ENCODE measurements around the gene TANGO2. TPM values are rescaled to one million over a fixed set of nuclear protein-coding genes. Genes with fewer than 3 reads are reported as not detected.

The TANGO2 gene
- total and polyA plus RNA-seq, 9 of the 15 experiments (the other 6 are each of a cell fraction or from before 2014, with no cell fraction given) = 15.5 to 94.9 (median 70.1) TPM

- TF ChIP-seq PHF20 (IDR thresholded peaks at IDR 0.05; ENCODE audit: partially characterized antibody) (no peak), ATF1 (CRISPR knock-in tag; IDR thresholded peaks at IDR 0.05) (no peak), ATF1 (tag; IDR thresholded peaks at IDR 0.05) (no peak), ZNF124 (CRISPR knock-in tag; IDR thresholded peaks at IDR 0.05) (no peak), EHMT2 (IDR thresholded peaks at IDR 0.05) (no peak), ZNF436 (CRISPR knock-in tag; IDR thresholded peaks at IDR 0.05) (no peak), STAG1 (CRISPR knock-in tag; IDR thresholded peaks at IDR 0.05; ENCODE audit: borderline replicate concordance) (no peak), DEAF1 (CRISPR knock-in tag; IDR thresholded peaks at IDR 0.05) (no peak), POLR2H (tag; IDR thresholded peaks at IDR 0.05; ENCODE audit: low read depth) (no peak), ZKSCAN8 (CRISPR knock-in tag; IDR thresholded peaks at IDR 0.05) (no peak), KLF13 (tag; IDR thresholded peaks at IDR 0.05; ENCODE audit: borderline replicate concordance, low read depth) (peak; percentile 11; the same call in 1 of the 2 replicates), ETS2 (tag; IDR thresholded peaks at IDR 0.05; ENCODE audit: borderline replicate concordance, poor library complexity, severe bottlenecking) (no peak), PHF8 (IDR thresholded peaks at IDR 0.05; ENCODE audit: borderline replicate concordance, low read length) (no peak), HMGN3 (IDR thresholded peaks at IDR 0.05; ENCODE audit: borderline replicate concordance, extremely low read depth, insufficient read length, low read depth, low read length) (peak; percentile 57), ZNF79 (CRISPR knock-in tag; IDR thresholded peaks at IDR 0.05; ENCODE audit: low read depth) (no peak), EP300 (IDR thresholded peaks at IDR 0.05; ENCODE audit: low read length) (no peak), ARHGAP35 (IDR thresholded peaks at IDR 0.05; ENCODE audit: partially characterized antibody) (no peak), MEF2D (tag; conservative IDR thresholded peaks at IDR 0.05; ENCODE audit: low read depth) (no peak), ZNF644 (tag; IDR thresholded peaks at IDR 0.05; ENCODE audit: low read depth) (no peak), ZBTB17 (CRISPR knock-in tag; IDR thresholded peaks at IDR 0.05) (no peak), WHSC1 (IDR thresholded peaks at IDR 0.05; ENCODE audit: low read length) (peak; percentile 13), BMI1 (IDR thresholded peaks at IDR 0.05; ENCODE audit: low read length) (no peak), ZZZ3 (IDR thresholded peaks at IDR 0.05) (no peak), ZNF398 (CRISPR knock-in tag; IDR thresholded peaks at IDR 0.05) (no peak), CXXC5 (CRISPR knock-in tag; IDR thresholded peaks at IDR 0.05) (no peak), POLR2G (IDR thresholded peaks at IDR 0.05; ENCODE audit: low read depth, low read length) (peak; percentile 37), NFIX (CRISPR knock-in tag; IDR thresholded peaks at IDR 0.05; ENCODE audit: low read depth) (0 out of 2 replicates have a peak, but pooled peaks have one; percentile 0), SMAD1 (IDR thresholded peaks at IDR 0.05; ENCODE audit: low read depth, low read length, partially characterized antibody) (no peak)
Measured at GRCh38 chr22:19998991-19999820, 21.7 kb upstream of the TANGO2 start (continued).

Measured in K562 (cell line).